Measurements from ENCODE around the gene CEP89. TPM values are rescaled to one million over a fixed set of nuclear protein-coding genes. Genes with fewer than 3 reads are reported as not detected.
"Not testable (repeated sequence)": the region's sequence is repeated elsewhere in the genome, so short reads cannot be mapped to it uniquely, and the experiment has no call there.

CEP89 gene
- total RNA-seq, 4 donors from 2014 or later: 3.4 to 20.9 (median 9.5) TPM

GRCh38 chr19:33000910-33001309, 29.2 kb upstream of the CEP89 start:
- TF ChIP-seq, protein P1, sequence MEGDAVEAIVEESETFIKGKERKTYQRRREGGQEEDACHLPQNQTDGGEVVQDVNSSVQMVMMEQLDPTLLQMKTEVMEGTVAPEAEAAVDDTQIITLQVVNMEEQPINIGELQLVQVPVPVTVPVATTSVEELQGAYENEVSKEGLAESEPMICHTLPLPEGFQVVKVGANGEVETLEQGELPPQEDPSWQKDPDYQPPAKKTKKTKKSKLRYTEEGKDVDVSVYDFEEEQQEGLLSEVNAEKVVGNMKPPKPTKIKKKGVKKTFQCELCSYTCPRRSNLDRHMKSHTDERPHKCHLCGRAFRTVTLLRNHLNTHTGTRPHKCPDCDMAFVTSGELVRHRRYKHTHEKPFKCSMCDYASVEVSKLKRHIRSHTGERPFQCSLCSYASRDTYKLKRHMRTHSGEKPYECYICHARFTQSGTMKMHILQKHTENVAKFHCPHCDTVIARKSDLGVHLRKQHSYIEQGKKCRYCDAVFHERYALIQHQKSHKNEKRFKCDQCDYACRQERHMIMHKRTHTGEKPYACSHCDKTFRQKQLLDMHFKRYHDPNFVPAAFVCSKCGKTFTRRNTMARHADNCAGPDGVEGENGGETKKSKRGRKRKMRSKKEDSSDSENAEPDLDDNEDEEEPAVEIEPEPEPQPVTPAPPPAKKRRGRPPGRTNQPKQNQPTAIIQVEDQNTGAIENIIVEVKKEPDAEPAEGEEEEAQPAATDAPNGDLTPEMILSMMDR (IDR thresholded peaks at IDR 0.05 in 4 of 5, conservative IDR thresholded peaks at IDR 0.05 in 1 of 5): no peak
- no peak for TF ChIP-seq POLR2A (IDR thresholded peaks at IDR 0.05)
- no peak overlapping the region for H3K4me3 ChIP-seq
- intact Hi-C loops (cut with DNase I; ENCODE audit: low total_unique reads): no loop called here
- H3K9me3 ChIP-seq: no peaks in the 10 kb centered on the region
- H3K27me3 ChIP-seq: no peaks in the 10 kb centered on the region
- in situ Hi-C loops (cut with MboI; ENCODE audit: low sequenced_read_pairs in 4 of 4): no loop called here
- ATAC-seq (no peak), DNase-seq (no peak)
- H3K27ac ChIP-seq: no peak overlapping the region
- no peaks in the 10 kb centered on the region for H3K4me1 ChIP-seq
- H3K36me3 ChIP-seq: no peaks in the 10 kb centered on the region

DNA sequence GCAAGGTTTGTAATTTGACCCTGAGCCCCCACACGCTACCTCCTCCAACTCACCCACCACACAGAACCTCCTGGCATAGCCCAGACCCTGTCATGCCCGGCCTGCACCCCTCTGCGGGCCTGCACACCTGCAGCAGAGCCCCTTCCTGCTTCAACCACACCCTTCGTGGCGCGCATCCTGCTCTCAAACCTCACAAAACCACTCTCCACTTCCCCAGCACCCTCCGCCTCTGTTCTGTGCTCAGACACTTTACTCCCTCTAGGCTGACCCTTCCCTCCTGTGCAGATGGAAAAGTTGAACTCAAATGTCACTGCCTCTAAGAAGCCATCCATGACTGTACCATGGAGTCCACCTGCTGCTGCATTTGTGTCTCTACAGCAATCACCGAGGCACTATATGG, 28.8 kb upstream of the CEP89 start:
- no peak overlapping the region for H3K4me3 ChIP-seq
- no peak for TF ChIP-seq POLR2A (IDR thresholded peaks at IDR 0.05)
- TF ChIP-seq, protein P1 (IDR thresholded peaks at IDR 0.05 in 4 of 5, conservative IDR thresholded peaks at IDR 0.05 in 1 of 5): no peak
- in situ Hi-C loops (cut with MboI; ENCODE audit: low sequenced_read_pairs in 4 of 4): no loop called here
- H3K36me3 ChIP-seq: no peaks in the 10 kb centered on the region
- no peaks in the 10 kb centered on the region for H3K4me1 ChIP-seq
- DNase-seq (no peak), ATAC-seq (no peak)
- intact Hi-C loops (cut with DNase I; ENCODE audit: low total_unique reads): no loop called here
- no peaks in the 10 kb centered on the region for H3K9me3 ChIP-seq
- no peak overlapping the region for H3K27ac ChIP-seq
- H3K27me3 ChIP-seq: no peaks in the 10 kb centered on the region

- H3K27ac ChIP-seq: no peak overlapping the region
- no peak overlapping the region for H3K4me3 ChIP-seq
- no peaks in the 10 kb centered on the region for H3K36me3 ChIP-seq
- intact Hi-C loops (cut with DNase I; ENCODE audit: low total_unique reads): no loop called here
- DNase-seq (no peak), ATAC-seq (no peak)
- H3K9me3 ChIP-seq: no peaks in the 10 kb centered on the region
- TF ChIP-seq, protein P1 (IDR thresholded peaks at IDR 0.05 in 4 of 5, conservative IDR thresholded peaks at IDR 0.05 in 1 of 5): no peak
- no peak for TF ChIP-seq POLR2A (IDR thresholded peaks at IDR 0.05)
- in situ Hi-C loops (cut with MboI; ENCODE audit: low sequenced_read_pairs in 4 of 4): no loop called here
- no peaks in the 10 kb centered on the region for H3K4me1 ChIP-seq
- H3K27me3 ChIP-seq: no peaks in the 10 kb centered on the region
Observed at GRCh38 chr19:32998722-32999121, 27.0 kb upstream of the CEP89 start.

- H3K36me3 ChIP-seq: no peaks in the 10 kb centered on the region
- no peaks in the 10 kb centered on the region for H3K9me3 ChIP-seq
- DNase-seq (no peak), ATAC-seq (no peak)
- no peak overlapping the region for H3K27ac ChIP-seq
- TF ChIP-seq, protein P1 (IDR thresholded peaks at IDR 0.05 in 4 of 5, conservative IDR thresholded peaks at IDR 0.05 in 1 of 5): no peak
- no peak for TF ChIP-seq POLR2A (IDR thresholded peaks at IDR 0.05)
- in situ Hi-C loops (cut with MboI; ENCODE audit: low sequenced_read_pairs in 4 of 4): no loop called here
- intact Hi-C loops (cut with DNase I; ENCODE audit: low total_unique reads): no loop called here
- H3K27me3 ChIP-seq: no peaks in the 10 kb centered on the region
- no peaks in the 10 kb centered on the region for H3K4me1 ChIP-seq
- H3K4me3 ChIP-seq: no peak overlapping the region
Observed at GRCh38 chr19:32997716-32998355, 26.1 kb upstream of the CEP89 start.

- H3K4me1 ChIP-seq; in situ Hi-C loops (cut with MboI; ENCODE audit: low sequenced_read_pairs in 4 of 4); H3K27me3 ChIP-seq; intact Hi-C loops (cut with DNase I; ENCODE audit: low total_unique reads); H3K27ac ChIP-seq; H3K36me3 ChIP-seq; ATAC-seq; H3K9me3 ChIP-seq; H3K4me3 ChIP-seq; DNase-seq: not testable (repeated sequence)
Observed at GRCh38 chr19:32997061-32997464, 25.3 kb upstream of the CEP89 start.

DNA sequence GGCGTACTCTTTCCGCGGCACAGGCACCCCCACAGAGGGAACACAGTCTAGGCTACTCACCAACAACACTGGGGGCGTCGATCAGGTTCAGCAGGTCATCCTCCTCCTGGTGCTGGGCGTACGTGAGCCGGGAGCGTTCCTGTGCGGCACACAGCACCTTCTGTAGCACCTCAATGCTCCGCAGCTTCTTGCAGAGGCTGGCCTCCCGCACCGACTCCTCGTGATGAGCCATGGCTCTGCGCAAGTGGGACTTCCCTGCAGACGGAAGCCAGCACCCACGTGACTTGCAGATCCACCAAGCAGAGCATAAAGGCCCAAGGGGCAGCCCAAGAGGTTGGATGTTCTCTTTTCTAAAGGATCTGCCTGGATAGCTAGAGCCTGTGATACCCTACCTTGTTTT, 24.2 kb upstream of the CEP89 start:
- H3K27me3 ChIP-seq; H3K4me3 ChIP-seq; H3K4me1 ChIP-seq; DNase-seq; intact Hi-C loops (cut with DNase I; ENCODE audit: low total_unique reads); ATAC-seq; H3K27ac ChIP-seq; in situ Hi-C loops (cut with MboI; ENCODE audit: low sequenced_read_pairs in 4 of 4); H3K9me3 ChIP-seq; H3K36me3 ChIP-seq: not testable (repeated sequence)
